ENCODE results near the gene ODR4.

- TF ChIP-seq, protein P1, sequence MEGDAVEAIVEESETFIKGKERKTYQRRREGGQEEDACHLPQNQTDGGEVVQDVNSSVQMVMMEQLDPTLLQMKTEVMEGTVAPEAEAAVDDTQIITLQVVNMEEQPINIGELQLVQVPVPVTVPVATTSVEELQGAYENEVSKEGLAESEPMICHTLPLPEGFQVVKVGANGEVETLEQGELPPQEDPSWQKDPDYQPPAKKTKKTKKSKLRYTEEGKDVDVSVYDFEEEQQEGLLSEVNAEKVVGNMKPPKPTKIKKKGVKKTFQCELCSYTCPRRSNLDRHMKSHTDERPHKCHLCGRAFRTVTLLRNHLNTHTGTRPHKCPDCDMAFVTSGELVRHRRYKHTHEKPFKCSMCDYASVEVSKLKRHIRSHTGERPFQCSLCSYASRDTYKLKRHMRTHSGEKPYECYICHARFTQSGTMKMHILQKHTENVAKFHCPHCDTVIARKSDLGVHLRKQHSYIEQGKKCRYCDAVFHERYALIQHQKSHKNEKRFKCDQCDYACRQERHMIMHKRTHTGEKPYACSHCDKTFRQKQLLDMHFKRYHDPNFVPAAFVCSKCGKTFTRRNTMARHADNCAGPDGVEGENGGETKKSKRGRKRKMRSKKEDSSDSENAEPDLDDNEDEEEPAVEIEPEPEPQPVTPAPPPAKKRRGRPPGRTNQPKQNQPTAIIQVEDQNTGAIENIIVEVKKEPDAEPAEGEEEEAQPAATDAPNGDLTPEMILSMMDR (IDR thresholded peaks at IDR 0.05), result no peak
- TF ChIP-seq POLR2A (IDR thresholded peaks at IDR 0.05), result no peak
Measured at GRCh38 chr1:186438567-186438966, 62.9 kb downstream of the ODR4 start.

Measured in Peyer's patch (tissue), 4 donors.